ENCODE measurements around the gene PLEKHJ1. TPM values are rescaled to one million over a fixed set of nuclear protein-coding genes. Genes with fewer than 3 reads are reported as not detected.

PLEKHJ1 gene
- total RNA-seq, 2 experiments from 2014 or later = 69.8 to 71.3 TPM

DNA sequence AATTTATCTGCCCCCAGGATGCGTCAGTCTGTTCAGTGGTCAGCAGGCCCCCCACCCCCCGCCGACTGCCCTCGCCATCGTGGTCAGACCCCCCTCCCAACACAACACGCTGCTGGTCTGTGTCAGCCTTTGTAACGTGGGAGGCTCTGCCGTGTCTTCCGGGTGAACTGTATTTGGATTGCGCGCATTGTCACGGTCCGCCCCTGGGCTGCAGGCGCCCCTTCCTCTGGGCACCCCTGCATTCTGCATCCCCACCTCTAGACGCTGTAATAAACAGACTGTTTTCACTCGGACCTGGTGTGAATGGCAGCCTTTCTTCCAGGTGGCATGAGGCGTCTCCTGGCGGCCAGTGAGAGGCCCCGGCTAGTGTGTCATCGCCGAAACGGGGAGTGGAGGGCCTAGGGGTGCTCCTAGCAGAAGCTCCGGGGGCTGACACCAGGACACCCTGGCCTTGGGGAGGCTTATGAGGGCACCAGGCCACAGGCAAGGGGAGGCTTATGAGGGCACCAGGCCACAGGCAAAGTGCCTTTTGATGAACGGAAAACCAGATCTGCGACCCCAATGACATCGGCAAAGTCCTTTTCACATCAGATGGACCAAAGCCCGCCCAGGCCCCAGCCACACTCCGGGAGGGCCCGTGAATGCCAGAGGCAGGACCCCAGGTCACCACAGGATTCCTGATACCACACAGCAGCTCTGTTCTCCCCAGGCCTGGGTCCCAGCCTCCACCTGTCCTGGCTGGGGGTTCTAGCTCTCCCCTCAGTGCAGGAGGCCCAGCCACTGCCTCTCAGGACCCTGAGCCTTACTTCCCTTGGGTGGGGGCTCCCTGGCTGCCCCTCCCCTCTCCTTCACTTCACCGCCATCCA, 3.6 kb downstream of the PLEKHJ1 start:
- no peak for ATAC-seq (ENCODE audit: low read depth)
- no peak for DNase-seq
- H3K9me3 Mint-ChIP-seq = no peaks in the 10 kb centered on the region
- POLR2A ChIA-PET = interaction anchor here (0.6 to 1.2 kb wide), 2 partner anchors 95 to 113 kb away, joined by 3 read pairs; partner anchors contain the start of gene LSM7
- peaks cover 16% of the 10 kb centered on the region for H3K4me1 Mint-ChIP-seq
- no peaks in the 10 kb centered on the region for H3K27me3 Mint-ChIP-seq
- H3K27ac Mint-ChIP-seq = no peak overlapping the region
- no peak overlapping the region for H3K4me3 Mint-ChIP-seq
- peaks cover 6% of the 10 kb centered on the region for H3K36me3 Mint-ChIP-seq

- ATAC-seq (ENCODE audit: low read depth) (no peak), DNase-seq (no peak)
- H3K4me1 Mint-ChIP-seq = peaks cover 13% of the 10 kb centered on the region
- H3K27ac Mint-ChIP-seq = no peak overlapping the region
- no peak overlapping the region for H3K4me3 Mint-ChIP-seq
- no peaks in the 10 kb centered on the region for H3K27me3 Mint-ChIP-seq
- POLR2A ChIA-PET = no interaction called here
- H3K9me3 Mint-ChIP-seq = no peaks in the 10 kb centered on the region
- H3K36me3 Mint-ChIP-seq = peaks cover 6% of the 10 kb centered on the region
Observed at GRCh38 chr19:2231621-2232221, 4.4 kb downstream of the PLEKHJ1 start.

- Mint-ChIP-seq H3K27me3 (no peaks in the 10 kb centered on the region), H3K4me3 (no peak overlapping the region), H3K9me3 (no peaks in the 10 kb centered on the region), H3K4me1 (peaks cover 13% of the 10 kb centered on the region), H3K27ac (no peak overlapping the region), H3K36me3 (peaks cover 4% of the 10 kb centered on the region)
- POLR2A ChIA-PET = no interaction called here
- no peak for DNase-seq
- no peak for ATAC-seq (ENCODE audit: low read depth)
Observed at GRCh38 chr19:2230807-2231533, 5.2 kb downstream of the PLEKHJ1 start.

GRCh38 chr19:2230033-2230531, 6.0 kb downstream of the PLEKHJ1 start:
- Mint-ChIP-seq H3K36me3 (peaks cover 6% of the 10 kb centered on the region), H3K27me3 (no peaks in the 10 kb centered on the region), H3K4me1 (peaks cover 10% of the 10 kb centered on the region), H3K9me3 (no peaks in the 10 kb centered on the region), H3K4me3 (no peak overlapping the region), H3K27ac (no peak overlapping the region)
- POLR2A ChIA-PET = interaction anchor here (0.7 kb wide), 1 partner anchor 10 kb away, joined by 5 read pairs; no protein-coding TSS in a partner anchor
- no peak for ATAC-seq (ENCODE audit: low read depth)
- no peak for DNase-seq

GRCh38 chr19:2229103-2230032, 6.8 kb downstream of the PLEKHJ1 start:
- POLR2A ChIA-PET = interaction anchor here (0.7 kb wide), 1 partner anchor 11 kb away, joined by 5 read pairs; no protein-coding TSS in a partner anchor
- Mint-ChIP-seq H3K27ac (no peak overlapping the region), H3K4me1 (peaks cover 6% of the 10 kb centered on the region), H3K27me3 (no peaks in the 10 kb centered on the region), H3K9me3 (no peaks in the 10 kb centered on the region), H3K4me3 (no peak overlapping the region), H3K36me3 (peaks cover 6% of the 10 kb centered on the region)
- no peak for ATAC-seq (ENCODE audit: low read depth)
- DNase-seq = no peak

GRCh38 chr19:2228157-2229030, 7.7 kb downstream of the PLEKHJ1 start:
- Mint-ChIP-seq H3K4me3 (no peak overlapping the region), H3K27me3 (no peaks in the 10 kb centered on the region), H3K36me3 (peaks cover 4% of the 10 kb centered on the region), H3K27ac (no peak overlapping the region), H3K9me3 (no peaks in the 10 kb centered on the region), H3K4me1 (peaks cover 6% of the 10 kb centered on the region)
- DNase-seq = no peak
- ATAC-seq (ENCODE audit: low read depth) = no peak
- POLR2A ChIA-PET = no interaction called here

GRCh38 chr19:2227415-2228156, 8.5 kb downstream of the PLEKHJ1 start:
- peaks cover 5% of the 10 kb centered on the region for H3K36me3 Mint-ChIP-seq
- no peak overlapping the region for H3K27ac Mint-ChIP-seq
- no peak for DNase-seq
- ATAC-seq (ENCODE audit: low read depth) = no peak
- POLR2A ChIA-PET = no interaction called here
- H3K27me3 Mint-ChIP-seq = no peaks in the 10 kb centered on the region
- no peaks in the 10 kb centered on the region for H3K9me3 Mint-ChIP-seq
- no peak overlapping the region for H3K4me3 Mint-ChIP-seq
- H3K4me1 Mint-ChIP-seq = peaks cover 6% of the 10 kb centered on the region

GRCh38 chr19:2226840-2227360, 9.2 kb downstream of the PLEKHJ1 start:
- no peak for DNase-seq
- ATAC-seq (ENCODE audit: low read depth) = no peak
- no peaks in the 10 kb centered on the region for H3K9me3 Mint-ChIP-seq
- H3K27ac Mint-ChIP-seq = no peak overlapping the region
- H3K4me1 Mint-ChIP-seq = peaks cover 6% of the 10 kb centered on the region
- no peaks in the 10 kb centered on the region for H3K27me3 Mint-ChIP-seq
- no peak overlapping the region for H3K4me3 Mint-ChIP-seq
- POLR2A ChIA-PET = no interaction called here
- H3K36me3 Mint-ChIP-seq = peaks cover 7% of the 10 kb centered on the region

- Mint-ChIP-seq H3K27me3 (no peaks in the 10 kb centered on the region), H3K4me3 (no peak overlapping the region), H3K27ac (no peak overlapping the region), H3K4me1 (peaks cover 6% of the 10 kb centered on the region), H3K9me3 (no peaks in the 10 kb centered on the region), H3K36me3 (peaks cover 7% of the 10 kb centered on the region)
- ATAC-seq (ENCODE audit: low read depth) (no peak), DNase-seq (no peak)
- POLR2A ChIA-PET = no interaction called here
Observed at GRCh38 chr19:2226051-2226839, 9.9 kb downstream of the PLEKHJ1 start.

GRCh38 chr19:2225415-2226050, 10.6 kb downstream of the PLEKHJ1 start:
- H3K27ac Mint-ChIP-seq = no peak overlapping the region
- peaks cover 6% of the 10 kb centered on the region for H3K4me1 Mint-ChIP-seq
- POLR2A ChIA-PET = no interaction called here
- no peak for DNase-seq
- no peaks in the 10 kb centered on the region for H3K9me3 Mint-ChIP-seq
- H3K4me3 Mint-ChIP-seq = no peak overlapping the region
- no peak for ATAC-seq (ENCODE audit: low read depth)
- peaks cover 7% of the 10 kb centered on the region for H3K36me3 Mint-ChIP-seq
- H3K27me3 Mint-ChIP-seq = no peaks in the 10 kb centered on the region
